Measurements from ENCODE around the gene TFF2.

Gene TFF2

DNA sequence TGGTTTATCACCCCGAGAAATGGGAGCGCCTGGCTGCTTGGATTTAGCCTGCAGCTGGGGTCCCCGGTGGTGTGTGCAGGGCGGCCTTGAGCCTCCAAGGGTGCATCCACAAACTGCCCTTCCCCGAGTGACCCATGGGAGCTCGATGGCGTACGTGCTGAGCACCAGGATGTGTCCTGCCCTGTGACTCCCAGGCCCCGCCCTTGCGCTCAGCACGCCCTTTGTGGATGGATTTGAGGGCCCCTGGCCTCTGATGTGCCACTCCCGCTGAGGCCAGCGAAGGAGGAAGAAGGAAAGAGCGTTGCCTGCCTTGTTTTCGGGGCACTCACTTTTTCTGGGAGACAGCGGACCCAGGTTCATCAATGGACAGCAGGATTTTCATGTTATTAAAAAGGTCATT is 33.9 kb downstream of the TFF2 start:
- H3K4me3 ChIP-seq (replicated peaks; ENCODE audit: low read depth, low read length) = no peak overlapping the region
- TF ChIP-seq, protein P1, sequence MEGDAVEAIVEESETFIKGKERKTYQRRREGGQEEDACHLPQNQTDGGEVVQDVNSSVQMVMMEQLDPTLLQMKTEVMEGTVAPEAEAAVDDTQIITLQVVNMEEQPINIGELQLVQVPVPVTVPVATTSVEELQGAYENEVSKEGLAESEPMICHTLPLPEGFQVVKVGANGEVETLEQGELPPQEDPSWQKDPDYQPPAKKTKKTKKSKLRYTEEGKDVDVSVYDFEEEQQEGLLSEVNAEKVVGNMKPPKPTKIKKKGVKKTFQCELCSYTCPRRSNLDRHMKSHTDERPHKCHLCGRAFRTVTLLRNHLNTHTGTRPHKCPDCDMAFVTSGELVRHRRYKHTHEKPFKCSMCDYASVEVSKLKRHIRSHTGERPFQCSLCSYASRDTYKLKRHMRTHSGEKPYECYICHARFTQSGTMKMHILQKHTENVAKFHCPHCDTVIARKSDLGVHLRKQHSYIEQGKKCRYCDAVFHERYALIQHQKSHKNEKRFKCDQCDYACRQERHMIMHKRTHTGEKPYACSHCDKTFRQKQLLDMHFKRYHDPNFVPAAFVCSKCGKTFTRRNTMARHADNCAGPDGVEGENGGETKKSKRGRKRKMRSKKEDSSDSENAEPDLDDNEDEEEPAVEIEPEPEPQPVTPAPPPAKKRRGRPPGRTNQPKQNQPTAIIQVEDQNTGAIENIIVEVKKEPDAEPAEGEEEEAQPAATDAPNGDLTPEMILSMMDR (IDR thresholded peaks at IDR 0.05; ENCODE audit: low read length, missing control alignments) = no peak
- no peak for DNase-seq (ENCODE audit: low read depth)

DNA sequence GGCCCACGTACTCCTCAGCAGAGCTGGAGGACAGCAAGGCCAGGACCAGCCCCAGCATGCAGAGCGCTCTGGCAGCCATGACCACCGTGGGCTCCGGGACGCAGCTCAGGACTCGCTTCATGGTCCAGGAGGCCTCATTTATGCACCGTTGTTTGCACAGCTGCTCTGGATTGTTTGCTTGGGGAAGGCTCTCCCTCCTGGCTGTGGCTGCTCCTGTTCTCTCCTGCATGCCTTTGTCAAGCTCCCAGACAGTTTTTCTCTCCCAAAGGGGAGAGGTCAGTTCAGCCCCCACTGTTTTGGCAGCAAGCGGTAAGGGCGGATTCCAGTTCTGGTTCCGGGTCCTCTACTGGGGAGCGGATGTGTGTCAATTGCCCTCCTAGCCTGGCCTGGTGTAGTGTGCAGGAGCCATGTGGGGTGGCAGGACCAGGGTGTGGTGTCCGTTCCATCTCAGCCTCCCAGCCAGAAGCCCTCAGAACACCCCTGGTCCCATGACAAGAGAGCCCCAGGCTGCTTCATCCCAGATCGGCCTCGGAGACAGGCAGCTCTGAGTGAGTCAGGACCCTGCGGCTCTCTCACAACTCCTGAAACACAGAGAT is 35.4 kb downstream of the TFF2 start, which contains the start of gene TFF3:
TSS of gene TFF3 (minus strand) at position 114 of the 596 bp plus-strand sequence. CDS start at position 79, 35 bp downstream.
- TF ChIP-seq, protein P1 (IDR thresholded peaks at IDR 0.05; ENCODE audit: low read length, missing control alignments) = no peak

DNA sequence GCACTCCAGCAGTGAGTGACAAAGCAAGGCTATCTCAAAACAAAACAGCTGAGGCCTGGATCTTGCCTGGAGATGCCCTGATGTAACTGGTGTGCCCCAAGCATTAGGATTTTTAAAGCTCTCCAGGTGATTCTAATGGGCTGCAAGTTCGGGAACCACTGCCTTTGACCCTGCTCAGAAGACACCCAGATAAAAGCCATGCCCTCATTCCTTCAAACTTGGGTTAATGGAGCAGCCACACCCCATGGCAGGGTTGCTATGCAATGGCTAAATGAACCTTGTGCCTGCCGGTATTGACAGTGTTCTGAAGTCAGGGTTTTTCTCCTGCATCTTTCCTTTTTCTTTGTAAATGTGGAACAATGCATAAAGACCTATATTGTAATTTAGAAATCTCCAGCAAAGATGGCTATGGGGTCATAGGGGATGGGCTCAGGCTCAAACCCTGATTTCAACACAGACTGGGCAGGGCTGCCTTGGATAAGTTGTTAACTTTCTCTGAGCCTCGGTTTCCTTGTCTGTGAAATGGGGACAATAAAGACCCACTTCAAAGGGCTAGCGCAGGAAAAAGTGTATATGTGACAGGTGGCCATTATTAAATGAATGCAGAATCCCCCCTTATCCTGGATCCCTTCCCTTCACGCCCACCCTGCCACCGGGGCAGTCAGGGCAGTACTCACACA is 36.0 kb downstream of the TFF2 start:
- H3K4me3 ChIP-seq (replicated peaks; ENCODE audit: low read depth, low read length) = no peak overlapping the region
- TF ChIP-seq, protein P1 (IDR thresholded peaks at IDR 0.05; ENCODE audit: low read length, missing control alignments) = no peak
- DNase-seq (ENCODE audit: low read depth) = no peak

More for the DNA sequence above, 35.4 kb downstream of the TFF2 start, which contains the start of gene TFF3:
- H3K4me3 ChIP-seq (replicated peaks; ENCODE audit: low read depth, low read length) = no peak within 1 kb of the TSS
- DNase-seq (ENCODE audit: low read depth) = no peak

DNA sequence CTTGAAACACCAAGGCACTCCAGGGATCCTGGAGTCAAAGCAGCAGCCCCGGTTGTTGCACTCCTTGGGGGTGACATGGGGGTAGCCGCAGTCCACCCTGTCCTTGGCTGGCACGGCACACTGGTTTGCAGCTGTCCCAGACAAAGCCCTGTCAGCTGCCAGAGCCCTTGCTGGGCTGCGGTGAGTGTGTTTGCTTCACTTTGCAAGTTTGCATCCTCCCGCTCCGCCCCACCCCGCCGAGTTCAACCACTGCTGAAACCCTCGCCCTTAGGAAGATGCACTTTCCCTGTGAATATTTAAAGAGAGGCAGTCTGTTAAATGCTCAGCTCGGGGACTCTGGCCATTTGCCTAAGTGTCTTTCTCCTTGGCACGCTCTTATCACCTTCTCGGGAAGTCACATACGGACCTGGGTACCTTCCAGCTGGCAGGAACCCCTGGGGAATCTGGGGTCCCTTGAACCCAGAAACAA is 37.3 kb downstream of the TFF2 start:
- no peak overlapping the region for H3K4me3 ChIP-seq (replicated peaks; ENCODE audit: low read depth, low read length)
- DNase-seq (ENCODE audit: low read depth) = no peak
- TF ChIP-seq, protein P1 (IDR thresholded peaks at IDR 0.05; ENCODE audit: low read length, missing control alignments) = no peak

DNA sequence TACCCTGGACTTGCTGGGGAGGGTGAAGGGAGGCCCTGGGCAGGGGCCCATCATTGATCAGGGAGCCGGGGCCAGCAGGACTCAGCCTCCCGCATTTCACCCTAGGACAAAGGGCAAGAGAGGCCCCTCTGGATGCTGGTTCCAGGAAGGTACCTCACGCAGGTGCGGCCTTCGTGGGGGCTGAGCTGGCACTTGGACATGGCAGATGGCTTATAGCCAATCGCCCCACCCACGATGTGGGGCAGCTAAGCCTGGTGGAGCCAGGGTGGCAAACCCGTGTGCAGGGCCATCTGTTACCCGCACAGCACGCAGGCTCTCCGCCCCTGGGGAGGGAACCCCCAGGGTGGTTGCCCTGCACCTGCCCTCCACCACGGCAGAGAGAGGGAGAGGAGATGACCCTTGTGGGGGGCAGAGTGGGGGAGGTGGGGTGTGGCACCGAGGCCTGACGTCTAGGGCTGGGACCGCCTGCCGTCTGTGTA is 38.1 kb downstream of the TFF2 start:
- TF ChIP-seq, protein P1 (IDR thresholded peaks at IDR 0.05; ENCODE audit: low read length, missing control alignments) = no peak
- H3K4me3 ChIP-seq (replicated peaks; ENCODE audit: low read depth, low read length) = no peak overlapping the region
- DNase-seq (ENCODE audit: low read depth) = no peak

DNA sequence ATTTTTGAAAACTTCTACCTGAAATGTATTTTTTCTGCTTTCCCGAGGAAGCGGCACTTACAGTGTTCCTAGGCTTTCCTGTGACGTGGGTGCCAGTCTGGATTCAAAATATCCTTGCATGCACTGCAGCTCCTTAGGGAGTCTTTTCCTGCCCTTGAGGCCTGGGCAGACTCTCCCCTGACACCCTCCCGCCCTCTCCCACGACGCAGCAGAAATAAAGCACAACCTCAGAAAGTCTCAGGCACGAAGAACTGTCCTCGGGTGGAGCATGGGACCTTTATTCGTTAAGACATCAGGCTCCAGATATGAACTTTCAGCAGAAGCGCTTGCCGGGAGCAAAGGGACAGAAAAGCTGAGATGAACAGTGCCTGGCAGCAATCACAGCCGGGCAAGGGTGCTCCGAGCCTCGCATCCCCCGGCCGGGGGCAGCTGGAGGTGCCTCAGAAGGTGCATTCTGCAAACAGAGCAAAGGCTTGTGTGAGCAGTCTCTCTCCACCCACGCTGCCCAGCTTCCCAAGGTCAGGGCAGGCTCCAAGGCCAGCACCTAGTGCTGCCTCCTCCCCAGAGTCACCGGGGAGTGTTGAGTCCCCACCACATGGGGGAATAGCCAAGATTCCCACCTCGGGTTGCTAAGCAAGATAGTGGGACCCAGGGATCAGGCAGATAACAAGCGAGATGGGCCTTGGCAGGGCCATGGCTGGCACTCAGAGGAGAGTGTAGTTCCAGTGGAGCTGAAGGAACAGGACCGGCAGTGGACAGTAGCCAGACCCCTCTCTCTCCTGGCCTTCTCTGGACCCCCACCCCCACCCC is 38.8 kb downstream of the TFF2 start:
- H3K4me3 ChIP-seq (replicated peaks; ENCODE audit: low read depth, low read length) = no peak overlapping the region
- DNase-seq (ENCODE audit: low read depth) = no peak
- TF ChIP-seq, protein P1 (IDR thresholded peaks at IDR 0.05; ENCODE audit: low read length, missing control alignments) = no peak
